ENCODE results near the gene LYL1.
A peak's percentile ranks its signal among the peaks of the same experiment; 100 is the strongest.

The LYL1 gene

DNA sequence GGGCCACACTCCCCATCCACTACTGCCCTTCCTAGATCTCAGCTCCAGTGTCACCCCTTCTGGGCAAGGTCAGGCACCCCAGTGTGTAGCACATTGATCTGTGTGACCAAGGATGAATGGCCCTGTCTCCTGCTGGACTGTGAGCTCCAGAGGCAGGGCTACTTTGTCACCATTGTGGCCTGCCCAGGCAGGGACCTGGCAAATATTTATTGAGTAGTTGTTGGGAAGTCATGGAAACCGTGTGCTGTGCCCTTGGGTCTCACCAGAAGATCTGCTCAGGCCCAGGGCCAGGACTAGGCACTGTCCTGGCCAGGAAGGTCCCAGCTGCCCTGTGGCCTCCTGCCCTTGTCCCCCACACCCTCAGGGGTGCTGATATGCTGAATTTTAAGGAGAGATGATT lies 25.9 kb upstream of the LYL1 start:
- DNase-seq = no peak

DNA sequence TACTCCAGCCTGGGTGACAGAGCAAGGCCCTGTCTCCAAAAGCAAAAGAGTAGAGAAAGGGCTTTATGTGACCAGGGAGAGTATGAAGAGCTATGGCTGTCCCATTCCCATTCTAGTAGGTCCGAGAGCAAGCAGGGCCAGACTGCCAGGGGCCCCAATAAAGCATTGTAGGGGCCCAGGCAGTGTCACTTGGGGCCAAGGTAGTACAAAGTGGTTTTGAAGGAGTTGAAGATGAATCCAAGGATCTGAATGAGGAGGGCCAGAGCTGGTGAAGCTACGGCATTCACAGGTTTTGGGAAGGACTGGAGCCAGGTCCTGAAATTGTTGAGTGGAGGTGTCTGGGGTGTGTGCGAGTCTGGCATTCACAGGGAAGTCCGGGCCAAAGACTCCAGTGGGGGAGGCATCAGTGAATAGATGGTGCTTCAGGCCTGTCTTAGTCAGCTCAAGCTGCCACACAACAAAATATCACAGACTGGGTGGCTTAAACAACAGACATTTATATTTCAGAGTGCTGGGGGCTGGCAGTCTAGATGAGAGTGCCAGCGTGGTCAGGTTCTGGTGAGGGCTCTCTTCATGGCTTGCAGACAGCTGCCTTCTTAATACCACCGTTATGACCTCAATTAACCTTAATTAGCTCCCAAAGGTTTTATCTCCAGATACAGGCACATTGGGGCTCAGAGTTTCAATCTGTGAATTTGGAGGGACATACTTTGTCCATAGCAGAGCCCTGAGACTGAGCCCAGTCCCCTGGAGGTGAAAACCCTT lies 25.3 kb upstream of the LYL1 start:
- DNase-seq = no peak

- DNase-seq = peak; percentile 27
These were observed 24.4 kb upstream of the LYL1 start for GRCh38 chr19:13127051-13127450.

DNA sequence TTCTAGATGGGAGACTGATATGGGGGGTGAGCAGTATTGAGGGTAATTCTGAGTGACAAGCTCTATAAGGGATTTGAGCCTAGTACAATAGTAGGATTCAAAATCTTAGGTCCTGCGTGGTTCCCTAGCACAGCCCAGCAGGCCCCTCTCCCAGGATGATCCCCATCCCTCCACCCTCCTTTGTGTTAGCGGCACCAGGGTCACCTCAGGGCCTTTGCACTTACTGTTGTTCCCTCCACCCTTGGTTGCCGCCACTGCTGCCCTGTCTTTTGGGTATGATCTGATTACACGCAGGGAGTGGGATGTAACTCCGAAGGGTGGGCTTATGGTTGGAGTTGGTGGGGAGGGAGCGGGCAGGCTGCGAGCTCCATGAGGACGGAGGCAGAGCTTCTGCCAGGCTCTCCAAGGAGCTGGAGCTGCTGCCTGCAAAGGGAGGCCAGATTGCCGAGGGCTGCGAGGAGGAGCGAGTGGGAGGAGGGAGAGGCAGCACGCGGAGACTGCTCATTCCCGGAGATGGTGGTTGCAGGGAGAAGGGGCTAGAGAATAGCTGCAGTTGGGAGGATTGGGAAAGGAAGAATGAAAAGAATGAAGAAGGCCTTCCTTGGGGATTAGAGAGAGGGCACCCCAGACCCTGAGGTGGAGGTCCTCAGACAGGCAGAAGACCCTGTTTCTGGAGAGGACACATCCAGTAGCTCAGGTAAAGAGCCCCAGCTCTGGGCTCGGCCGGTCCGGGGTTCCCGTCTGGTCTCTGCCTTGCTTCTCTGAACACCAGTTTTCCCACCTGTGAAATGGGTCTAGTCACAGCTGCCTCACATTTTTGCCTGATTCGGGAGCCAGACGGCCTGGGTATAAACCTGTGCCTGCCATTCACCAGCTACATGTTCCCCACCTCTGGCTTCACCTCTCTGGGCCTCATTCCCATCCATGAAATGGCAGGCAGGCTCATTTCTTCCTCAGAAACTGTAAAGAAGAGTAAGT lies 20.6 kb upstream of the LYL1 start:
- no peak for DNase-seq

DNA sequence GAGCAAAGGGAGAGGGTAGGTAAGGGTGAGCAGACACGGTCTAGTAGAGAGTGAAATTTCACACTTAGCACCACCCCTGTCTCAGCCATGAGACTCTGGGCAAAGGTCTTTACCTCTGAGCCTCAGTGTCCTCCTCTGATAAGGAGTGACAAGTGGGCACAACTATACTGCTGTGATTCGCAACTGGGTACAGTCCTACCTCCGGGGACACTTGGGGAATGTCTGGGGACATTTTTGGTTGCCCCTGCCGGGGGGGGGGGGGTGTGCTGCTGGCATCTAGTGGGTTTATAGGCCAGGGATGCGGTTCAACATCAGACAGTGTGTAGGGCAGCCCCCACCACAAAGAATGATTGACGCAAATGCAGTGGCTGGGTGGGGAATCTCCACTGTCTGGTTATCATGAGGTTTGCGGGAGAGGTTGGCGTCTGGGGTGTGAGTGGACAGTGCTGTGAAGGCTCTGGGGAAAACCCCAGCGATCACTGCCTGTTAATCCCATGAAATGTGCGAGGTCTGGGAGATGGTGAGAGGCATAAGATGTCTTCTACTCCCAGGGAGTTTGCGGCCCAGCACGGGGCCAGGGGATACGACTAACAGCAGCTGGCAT lies 19.7 kb upstream of the LYL1 start:
- DNase-seq = no peak

- no peak for DNase-seq
These were observed 19.1 kb upstream of the LYL1 start for GRCh38 chr19:13121551-13122274.

- peak; percentile 39 for DNase-seq
These were observed 18.2 kb upstream of the LYL1 start for GRCh38 chr19:13120817-13121216.

GRCh38 chr19:13120031-13120430 lies 17.4 kb upstream of the LYL1 start:
- DNase-seq = no peak

GRCh38 chr19:13119627-13120026 lies 17.0 kb upstream of the LYL1 start:
- no peak for DNase-seq

- DNase-seq = peak; percentile 48
These were observed 16.0 kb upstream of the LYL1 start for GRCh38 chr19:13118424-13119193.

- DNase-seq = peak; percentile 89
These were observed 15.2 kb upstream of the LYL1 start, which contains the start of gene NACC1 for GRCh38 chr19:13117772-13118423. Gene NACC1 (plus strand): TSS chr19:13118264. CDS start chr19:13135208, 16,944 bp downstream.

- DNase-seq = no peak
These were observed 14.6 kb upstream of the LYL1 start for GRCh38 chr19:13117176-13117771.

DNA sequence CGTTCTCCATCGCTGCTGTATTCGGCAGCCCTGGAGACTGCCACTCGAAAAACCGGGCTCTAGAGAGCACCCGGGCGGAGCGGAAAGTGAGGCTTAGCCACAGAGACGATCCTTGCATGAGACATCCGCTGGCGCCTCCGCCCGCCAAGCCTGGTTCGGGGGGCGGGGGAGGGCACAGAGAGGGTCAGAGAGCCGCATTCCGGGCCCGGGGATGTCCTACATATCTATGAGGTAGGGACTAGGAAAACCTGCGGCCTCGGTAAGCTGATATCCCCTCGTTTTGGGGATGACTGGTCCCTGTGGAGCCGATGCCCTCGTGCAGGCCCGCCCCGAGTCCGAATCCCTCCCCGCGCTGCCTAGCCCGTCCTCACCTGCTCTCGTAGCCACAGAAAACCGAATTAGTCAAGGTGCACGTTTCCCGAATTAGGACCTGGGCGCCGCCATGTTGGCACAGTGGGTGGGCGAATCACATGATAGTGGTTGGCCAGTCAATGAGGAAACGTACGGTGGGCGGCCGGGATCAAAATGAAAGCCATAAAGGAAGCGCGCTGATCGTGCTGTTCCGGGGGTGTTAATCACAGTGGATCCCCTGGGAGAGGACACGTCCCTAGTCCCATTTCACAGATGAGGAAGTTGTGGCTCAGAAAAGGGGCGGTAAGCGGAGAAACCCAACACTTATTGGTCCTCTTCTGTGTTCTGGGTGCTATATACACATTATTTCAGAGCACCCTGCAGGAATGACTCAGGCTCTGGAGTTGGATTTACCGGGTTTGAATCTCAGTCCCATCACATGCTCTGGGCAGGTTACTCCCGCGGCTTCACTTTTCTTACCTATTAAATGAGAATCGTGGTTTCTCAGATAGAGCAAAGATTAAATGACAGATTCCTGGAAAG lies 13.9 kb upstream of the LYL1 start, which contains the start of gene TRMT1:
TRMT1 (minus strand) TSS at position 459 of the 894 bp plus-strand sequence; CDS start at position 118, 341 bp downstream.
- DNase-seq = peak; percentile 94

DNA sequence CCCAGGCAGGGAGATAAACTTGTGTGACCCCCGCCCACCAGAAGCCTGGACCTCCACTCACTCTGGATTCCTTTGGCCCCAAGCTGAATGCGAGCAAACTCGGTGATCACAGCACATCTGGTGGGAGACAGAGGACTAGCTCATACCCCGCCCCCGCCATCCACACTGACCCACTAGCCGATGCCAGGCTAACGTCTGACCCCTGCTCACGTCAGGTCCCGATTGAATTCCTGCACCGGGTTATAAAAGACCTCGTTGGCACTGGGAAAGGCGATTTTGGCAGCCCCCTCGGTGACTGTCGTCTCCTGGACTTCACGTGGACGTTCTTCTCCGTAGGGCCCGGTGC lies 13.3 kb upstream of the LYL1 start:
- no peak for DNase-seq

DNA sequence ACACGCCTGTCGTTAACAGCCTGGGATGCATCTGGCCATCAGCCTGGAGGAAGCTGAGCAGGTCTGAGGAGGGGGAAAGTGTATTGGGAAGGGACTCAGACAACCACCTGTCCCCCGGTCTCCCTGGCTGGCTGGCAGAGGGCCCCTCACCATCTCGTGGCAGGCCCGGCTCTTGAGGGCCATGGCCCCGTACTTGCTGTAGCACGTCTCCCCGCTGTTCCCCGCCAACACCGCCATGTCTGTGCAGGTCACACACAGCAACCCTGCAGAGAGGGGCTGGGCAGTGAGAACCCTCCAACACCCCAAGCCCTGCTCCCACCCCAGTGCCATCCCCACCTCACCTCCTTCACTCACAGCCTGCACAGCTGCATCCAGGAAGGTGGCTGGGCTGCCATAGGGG lies 9.9 kb upstream of the LYL1 start:
- DNase-seq = no peak

- no peak for DNase-seq
These were observed 7.5 kb upstream of the LYL1 start for GRCh38 chr19:13110099-13110610.

DNA sequence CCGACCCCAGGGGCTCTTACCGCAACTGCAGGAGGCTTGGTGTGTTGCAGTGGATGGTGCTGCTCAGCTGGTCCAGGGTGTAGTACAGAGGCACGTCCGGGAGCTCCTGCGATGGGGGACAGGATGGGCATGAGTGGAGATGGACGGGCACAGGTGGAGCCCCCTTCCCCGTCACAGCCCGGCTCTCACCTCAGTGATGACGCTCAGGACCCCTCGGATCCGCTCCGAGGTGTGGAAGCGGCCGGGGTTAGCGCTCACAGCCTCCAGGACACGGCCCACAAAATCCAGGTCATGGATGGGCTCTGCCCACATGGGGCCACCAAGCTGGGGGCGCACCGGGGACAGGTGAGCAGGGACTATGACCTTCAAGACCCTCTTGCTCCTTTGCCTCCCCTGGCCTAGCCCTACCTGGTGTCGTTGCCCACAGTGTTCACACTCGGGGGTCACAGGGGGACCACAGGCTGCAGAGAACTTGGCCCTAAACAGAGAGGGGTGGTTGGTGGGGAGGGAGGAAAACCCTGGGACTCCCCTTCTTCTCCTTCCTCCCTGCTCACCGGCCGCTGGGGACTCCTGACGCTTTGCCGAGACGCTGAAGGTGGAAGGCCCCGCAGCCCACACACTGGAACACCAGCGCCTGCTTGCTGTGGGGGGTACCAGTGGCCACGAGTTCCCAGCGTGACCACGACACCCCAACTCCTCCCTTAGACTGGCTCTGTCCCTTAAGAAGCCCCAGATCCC lies 6.9 kb upstream of the LYL1 start:
- DNase-seq = no peak

DNA sequence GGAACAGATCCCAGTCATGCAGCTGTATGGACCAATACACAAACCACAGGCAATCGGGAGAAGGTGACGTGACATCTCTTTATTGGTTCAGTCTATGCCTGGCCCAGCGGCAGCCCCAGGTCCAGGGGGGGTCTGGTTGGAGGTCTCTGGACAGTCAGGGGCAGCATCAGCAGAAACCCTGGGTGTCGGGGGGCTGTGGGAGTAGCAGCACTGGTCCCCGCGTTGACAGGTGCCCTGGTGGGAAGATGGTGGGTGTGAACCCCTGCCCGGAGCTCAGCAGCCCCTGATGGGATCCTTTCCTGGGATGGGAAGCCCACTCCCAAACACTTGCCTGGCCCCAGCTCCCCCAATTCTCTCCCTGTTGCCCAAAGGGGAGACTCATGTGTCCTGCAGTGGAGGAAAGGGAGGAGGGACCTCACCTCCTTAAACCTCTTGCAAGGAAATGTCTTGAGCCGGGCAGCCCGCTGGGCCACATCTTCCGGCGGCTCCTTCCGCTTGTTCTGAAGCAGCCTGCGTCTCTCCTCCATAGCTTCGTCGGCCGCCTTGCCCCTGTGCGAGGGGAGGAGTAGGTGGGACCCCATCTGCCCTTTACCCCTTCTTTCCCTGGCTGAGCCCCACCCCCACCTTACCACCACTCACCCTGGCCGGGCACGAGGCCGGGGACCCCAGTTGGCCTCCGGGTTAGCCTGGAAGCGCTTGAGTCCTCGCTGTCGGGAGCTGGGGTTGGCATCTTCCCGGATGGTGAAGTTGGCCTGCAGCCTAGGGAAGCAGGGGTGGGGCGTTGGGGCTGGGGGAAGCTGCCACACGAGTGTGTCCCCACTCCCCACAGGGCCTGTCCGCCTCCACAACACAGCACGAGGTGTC lies 2.4 kb upstream of the LYL1 start:
- DNase-seq = no peak
